ENCODE measurements around the gene KYNU. TPM values are rescaled to one million over a fixed set of nuclear protein-coding genes. Genes with fewer than 3 reads are reported as not detected.
"Not testable (repeated sequence)": the region's sequence is repeated elsewhere in the genome, so short reads cannot be mapped to it uniquely, and the experiment has no call there.

The KYNU gene
- polyA plus RNA-seq, 1 donor from 2014 or later = 59.5 TPM

- Mint-ChIP-seq H3K9me3 (peaks cover 3 to 16% (median 15%) of the 10 kb centered on the region in 3 donors), H3K4me1 (peaks cover 12 to 14% (median 12%) of the 10 kb centered on the region in 3 donors), H3K36me3 (peaks cover 36% of the 10 kb centered on the region)
- not testable (repeated sequence) for H3K27me3 Mint-ChIP-seq, H3K27ac Mint-ChIP-seq, H3K4me3 Mint-ChIP-seq
Observed at GRCh38 chr2:142948723-142949122, 71.3 kb downstream of the KYNU start.

GRCh38 chr2:142950323-142950722 is 72.9 kb downstream of the KYNU start:
- not testable (repeated sequence) for H3K27me3 Mint-ChIP-seq, H3K4me3 Mint-ChIP-seq
- Mint-ChIP-seq H3K4me1 (peaks cover 8 to 14% (median 12%) of the 10 kb centered on the region in 3 donors), H3K36me3 (peaks cover 36% of the 10 kb centered on the region), H3K9me3 (peaks cover 3 to 16% (median 15%) of the 10 kb centered on the region in 3 donors), H3K27ac (peak overlapping the region in 1 of 3 donors; percentile 33)

- Mint-ChIP-seq H3K9me3 (peaks cover 3 to 16% (median 15%) of the 10 kb centered on the region in 3 donors), H3K4me1 (peaks cover 8 to 14% (median 12%) of the 10 kb centered on the region in 3 donors), H3K36me3 (peaks cover 36% of the 10 kb centered on the region), H3K4me3 (peak overlapping the region in 1 of 4 donors; percentile 33), H3K27ac (peak overlapping the region in 2 of 3 donors; percentile 0 to 33), H3K27me3 (no peaks in the 10 kb centered on the region)
Observed at GRCh38 chr2:142951190-142952007, 73.9 kb downstream of the KYNU start.

GRCh38 chr2:142952018-142952417 is 74.6 kb downstream of the KYNU start:
- Mint-ChIP-seq H3K9me3 (peaks cover 3 to 16% (median 13%) of the 10 kb centered on the region in 3 donors), H3K27ac (no peak overlapping the region), H3K4me3 (peak overlapping the region in 1 of 4 donors; percentile 19), H3K4me1 (peaks cover 8 to 14% (median 12%) of the 10 kb centered on the region in 3 donors), H3K27me3 (no peaks in the 10 kb centered on the region), H3K36me3 (peaks cover 34% of the 10 kb centered on the region)

- Mint-ChIP-seq H3K27me3 (no peaks in the 10 kb centered on the region), H3K4me1 (peaks cover 8 to 14% (median 12%) of the 10 kb centered on the region in 3 donors), H3K27ac (peak overlapping the region in 2 of 3 donors; percentile 26 to 29), H3K36me3 (peaks cover 29% of the 10 kb centered on the region), H3K9me3 (peaks cover 3 to 12% (median 11%) of the 10 kb centered on the region in 3 donors), H3K4me3 (no peak overlapping the region)
Observed at GRCh38 chr2:142952793-142953494, 75.5 kb downstream of the KYNU start.

- no peaks in the 10 kb centered on the region for H3K27me3 Mint-ChIP-seq
- no peak overlapping the region for H3K27ac Mint-ChIP-seq
- H3K9me3 Mint-ChIP-seq = peaks cover 0 to 8% (median 4%) of the 10 kb centered on the region in 3 donors
- H3K4me1 Mint-ChIP-seq = peaks cover 3 to 12% (median 12%) of the 10 kb centered on the region in 3 donors
- H3K4me3 Mint-ChIP-seq = no peak overlapping the region
- peaks cover 25% of the 10 kb centered on the region for H3K36me3 Mint-ChIP-seq
Observed at GRCh38 chr2:142954493-142954892, 77.0 kb downstream of the KYNU start.

GRCh38 chr2:142957144-142957543 is 79.7 kb downstream of the KYNU start:
- peaks cover 21% of the 10 kb centered on the region for H3K36me3 Mint-ChIP-seq
- peaks cover 0 to 1% (median 0%) of the 10 kb centered on the region in 3 donors for H3K9me3 Mint-ChIP-seq
- no peaks in the 10 kb centered on the region for H3K27me3 Mint-ChIP-seq
- H3K27ac Mint-ChIP-seq = no peak overlapping the region
- peaks cover 0 to 7% (median 2%) of the 10 kb centered on the region in 3 donors for H3K4me1 Mint-ChIP-seq
- no peak overlapping the region for H3K4me3 Mint-ChIP-seq

- Mint-ChIP-seq H3K36me3 (peaks cover 43% of the 10 kb centered on the region), H3K9me3 (peaks cover 0 to 9% (median 4%) of the 10 kb centered on the region in 3 donors), H3K4me3 (peak overlapping the region in 1 of 4 donors; percentile 28), H3K27ac (no peak overlapping the region), H3K4me1 (peaks cover 0 to 3% (median 0%) of the 10 kb centered on the region in 3 donors), H3K27me3 (no peaks in the 10 kb centered on the region)
Observed at GRCh38 chr2:142961202-142961601, 83.7 kb downstream of the KYNU start.

GRCh38 chr2:142965443-142965842 is 88.0 kb downstream of the KYNU start:
- no peak overlapping the region for H3K4me3 Mint-ChIP-seq
- peaks cover 42% of the 10 kb centered on the region for H3K36me3 Mint-ChIP-seq
- H3K4me1 Mint-ChIP-seq = peaks cover 0 to 3% (median 0%) of the 10 kb centered on the region in 3 donors
- peaks cover 0 to 9% (median 4%) of the 10 kb centered on the region in 3 donors for H3K9me3 Mint-ChIP-seq
- H3K27me3 Mint-ChIP-seq = no peaks in the 10 kb centered on the region
- peak overlapping the region in 1 of 3 donors; percentile 52 for H3K27ac Mint-ChIP-seq

- Mint-ChIP-seq H3K27ac (no peak overlapping the region), H3K36me3 (peaks cover 39% of the 10 kb centered on the region), H3K9me3 (peaks cover 0 to 9% (median 4%) of the 10 kb centered on the region in 3 donors), H3K4me3 (no peak overlapping the region), H3K4me1 (peaks cover 0 to 5% (median 5%) of the 10 kb centered on the region in 3 donors), H3K27me3 (no peaks in the 10 kb centered on the region)
Observed at GRCh38 chr2:142966284-142966683, 88.8 kb downstream of the KYNU start.

- Mint-ChIP-seq H3K27ac (no peak overlapping the region), H3K4me3 (no peak overlapping the region), H3K4me1 (peaks cover under 1 to 7% (median 5%) of the 10 kb centered on the region in 3 donors), H3K9me3 (peaks cover 0 to 9% (median 4%) of the 10 kb centered on the region in 3 donors), H3K27me3 (no peaks in the 10 kb centered on the region), H3K36me3 (peaks cover 38% of the 10 kb centered on the region)
Observed at GRCh38 chr2:142967060-142967459, 89.6 kb downstream of the KYNU start.

- no peaks in the 10 kb centered on the region for H3K9me3 Mint-ChIP-seq
- H3K4me1 Mint-ChIP-seq = peaks cover 29 to 46% (median 44%) of the 10 kb centered on the region in 3 donors
- peaks cover 7% of the 10 kb centered on the region for H3K36me3 Mint-ChIP-seq
- H3K4me3 Mint-ChIP-seq = no peak overlapping the region
- H3K27ac Mint-ChIP-seq = peak overlapping the region; percentile 56 to 95 (median 92)
- no peaks in the 10 kb centered on the region for H3K27me3 Mint-ChIP-seq
Observed at GRCh38 chr2:142973160-142973821, 95.8 kb downstream of the KYNU start.

- H3K4me3 Mint-ChIP-seq = peak overlapping the region in 2 of 4 donors; percentile 34 to 49
- H3K27me3 Mint-ChIP-seq = no peaks in the 10 kb centered on the region
Observed at GRCh38 chr2:142973822-142974207, 96.4 kb downstream of the KYNU start.

GRCh38 chr2:142974288-142975024 is 97.0 kb downstream of the KYNU start:
- Mint-ChIP-seq H3K4me3 (peak overlapping the region in 2 of 4 donors; percentile 34 to 49), H3K36me3 (peaks cover 7% of the 10 kb centered on the region), H3K27me3 (no peaks in the 10 kb centered on the region), H3K9me3 (no peaks in the 10 kb centered on the region), H3K27ac (peak overlapping the region; percentile 56 to 95 (median 92)), H3K4me1 (peaks cover 33 to 50% (median 47%) of the 10 kb centered on the region in 3 donors)

More at GRCh38 chr2:142973822-142974207, 96.4 kb downstream of the KYNU start:
- Mint-ChIP-seq H3K36me3 (peaks cover 7% of the 10 kb centered on the region), H3K9me3 (no peaks in the 10 kb centered on the region), H3K4me1 (peaks cover 29 to 46% (median 44%) of the 10 kb centered on the region in 3 donors), H3K27ac (peak overlapping the region; percentile 56 to 95 (median 92))

Data from IgD-negative memory B cell (primary cell).